Activated naive CD8-positive, alpha-beta T cell (primary cell): Measurements from ENCODE around the gene MCUB.
A peak's percentile ranks its signal among the peaks of the same experiment; 100 is the strongest.
"Not testable (repeated sequence)": the region's sequence is repeated elsewhere in the genome, so short reads cannot be mapped to it uniquely, and the experiment has no call there.

ENCODE experiments used
- H3K27ac Mint-ChIP-seq: one replicate; pipeline ENCODE4 v1.8.0; 2021; ENCODE audit warnings: mixed read lengths
- H3K27me3 Mint-ChIP-seq: one replicate; pipeline ENCODE4 v1.8.0; 2021; ENCODE audit warnings: mixed read lengths
- H3K36me3 Mint-ChIP-seq: one replicate; pipeline ENCODE4 v1.8.0; 2021; ENCODE audit warnings: mixed read lengths
- H3K4me1 Mint-ChIP-seq: one replicate; pipeline ENCODE4 v1.8.0; 2021; ENCODE audit warnings: low read depth, mixed read lengths
- H3K4me3 Mint-ChIP-seq: one replicate; pipeline ENCODE4 v1.8.0; 2021; ENCODE audit warnings: mild to moderate bottlenecking, mixed read lengths
- H3K9me3 Mint-ChIP-seq: one replicate; pipeline ENCODE4 v1.8.0; 2021; ENCODE audit warnings: low read depth, mixed read lengths

Gene MCUB, protein sequence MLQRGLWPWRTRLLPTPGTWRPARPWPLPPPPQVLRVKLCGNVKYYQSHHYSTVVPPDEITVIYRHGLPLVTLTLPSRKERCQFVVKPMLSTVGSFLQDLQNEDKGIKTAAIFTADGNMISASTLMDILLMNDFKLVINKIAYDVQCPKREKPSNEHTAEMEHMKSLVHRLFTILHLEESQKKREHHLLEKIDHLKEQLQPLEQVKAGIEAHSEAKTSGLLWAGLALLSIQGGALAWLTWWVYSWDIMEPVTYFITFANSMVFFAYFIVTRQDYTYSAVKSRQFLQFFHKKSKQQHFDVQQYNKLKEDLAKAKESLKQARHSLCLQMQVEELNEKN

DNA sequence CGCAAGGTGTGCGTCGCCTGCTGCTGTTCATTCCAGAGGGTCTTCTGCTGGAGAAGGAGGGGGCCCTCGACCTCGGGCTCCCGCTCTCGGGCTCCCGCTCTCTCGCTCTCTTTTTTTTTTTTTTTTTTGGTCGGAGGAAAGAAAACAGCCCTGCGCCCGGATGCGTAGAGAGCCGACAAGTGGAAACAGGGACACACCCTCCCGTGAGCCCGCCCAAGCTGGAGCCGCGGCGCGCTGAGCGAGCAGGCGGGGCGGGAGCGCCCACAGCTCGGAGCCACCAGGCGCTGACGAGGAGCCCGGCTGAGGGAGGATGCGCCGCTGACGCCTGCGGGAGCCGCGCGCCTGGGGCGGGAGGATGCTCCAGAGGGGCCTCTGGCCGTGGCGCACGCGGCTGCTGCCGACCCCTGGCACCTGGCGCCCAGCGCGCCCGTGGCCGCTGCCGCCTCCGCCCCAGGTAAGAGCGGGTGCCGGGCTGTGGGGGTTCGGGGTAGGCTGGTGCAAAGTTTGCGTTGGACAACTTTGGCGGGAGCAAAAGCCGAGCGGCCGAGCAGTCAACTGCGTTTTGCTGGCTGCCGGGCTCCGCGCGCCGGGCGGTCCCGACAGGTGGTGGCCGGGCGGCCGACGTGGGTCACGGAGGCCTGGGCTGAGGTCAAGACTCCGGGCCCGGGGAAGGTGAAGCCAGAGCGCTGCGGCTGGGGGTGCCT, at the start of gene MCUB:
Gene MCUB (plus strand): TSS at position 264 of the 704 bp plus-strand sequence. CDS start 92 bp downstream, at position 356.
- H3K9me3 Mint-ChIP-seq: no peaks in the 10 kb centered on the region
- peak within 1 kb of the TSS; percentile 93 for H3K4me3 Mint-ChIP-seq
- peaks cover 58% of the 10 kb centered on the region for H3K4me1 Mint-ChIP-seq
- H3K36me3 Mint-ChIP-seq: peaks cover 13% of the 10 kb centered on the region
- peak within 1 kb of the TSS; percentile 95 for H3K27ac Mint-ChIP-seq
- no peaks in the 10 kb centered on the region for H3K27me3 Mint-ChIP-seq

DNA sequence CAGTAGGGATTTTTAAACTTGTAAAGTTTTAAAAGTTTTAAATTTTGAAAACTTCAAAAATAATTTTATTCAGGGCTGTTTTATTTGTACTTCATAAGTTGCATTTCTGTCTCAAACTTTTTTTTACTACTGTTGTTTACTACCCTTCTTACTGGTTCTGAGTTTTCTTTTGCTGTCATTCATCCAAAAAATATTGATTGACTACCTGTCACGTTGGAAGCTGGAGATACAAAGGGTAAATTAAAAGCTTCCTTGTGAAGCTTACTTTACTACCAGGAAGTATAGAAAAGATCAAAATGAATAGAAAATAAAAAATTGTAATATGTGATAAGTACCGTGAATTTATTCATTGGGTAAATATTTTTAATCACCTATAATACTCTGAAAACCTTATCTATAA, 49.4 kb upstream of the MCUB start:
- H3K27me3 Mint-ChIP-seq: no peaks in the 10 kb centered on the region
- peaks cover 9% of the 10 kb centered on the region for H3K36me3 Mint-ChIP-seq
- H3K9me3 Mint-ChIP-seq: no peaks in the 10 kb centered on the region
- no peak overlapping the region for H3K27ac Mint-ChIP-seq
- no peaks in the 10 kb centered on the region for H3K4me1 Mint-ChIP-seq
- no peak overlapping the region for H3K4me3 Mint-ChIP-seq

DNA sequence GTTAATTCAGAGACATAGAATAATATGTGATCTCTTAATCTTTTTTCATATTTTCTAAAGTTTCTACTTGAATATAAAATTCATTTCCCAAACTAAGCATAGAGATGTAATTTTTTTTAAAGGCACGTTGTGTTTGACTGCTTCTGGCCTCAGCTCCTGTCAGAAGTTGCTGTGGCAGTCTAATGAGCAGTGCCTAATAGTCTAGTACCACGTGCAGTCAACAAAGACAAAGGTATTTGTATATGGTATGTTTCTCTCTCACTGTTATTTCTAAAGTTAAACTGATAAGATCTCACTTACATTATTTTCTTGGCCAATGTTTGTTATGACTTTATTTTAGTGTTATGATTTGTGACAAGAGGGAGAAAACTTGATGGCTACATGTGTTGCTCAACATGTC, 48.6 kb upstream of the MCUB start:
- Mint-ChIP-seq H3K4me3 (no peak overlapping the region), H3K36me3 (peaks cover 9% of the 10 kb centered on the region), H3K27me3 (no peaks in the 10 kb centered on the region), H3K4me1 (no peaks in the 10 kb centered on the region), H3K9me3 (no peaks in the 10 kb centered on the region), H3K27ac (no peak overlapping the region)

DNA sequence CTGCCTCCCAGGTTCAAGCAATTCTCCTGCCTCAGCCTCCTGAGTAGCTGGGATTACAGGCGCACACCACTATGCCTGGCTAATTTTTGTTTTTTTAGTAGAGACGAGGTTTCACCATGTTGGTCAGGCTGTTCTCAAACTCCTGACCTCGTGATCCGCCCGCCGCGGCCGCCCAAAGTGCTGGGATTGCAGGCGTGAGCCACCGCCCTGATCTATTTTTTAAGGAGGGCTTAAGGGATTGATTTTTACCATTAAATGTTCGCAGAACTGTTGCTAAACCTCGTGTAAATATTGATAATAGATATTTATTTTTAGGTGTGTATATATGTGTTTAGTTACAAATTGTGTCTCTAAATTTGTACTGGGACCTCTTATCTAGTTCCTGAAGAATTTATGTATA, 46.7 kb upstream of the MCUB start:
- not testable (repeated sequence) for H3K27ac Mint-ChIP-seq, H3K27me3 Mint-ChIP-seq, H3K9me3 Mint-ChIP-seq, H3K36me3 Mint-ChIP-seq, H3K4me3 Mint-ChIP-seq, H3K4me1 Mint-ChIP-seq

DNA sequence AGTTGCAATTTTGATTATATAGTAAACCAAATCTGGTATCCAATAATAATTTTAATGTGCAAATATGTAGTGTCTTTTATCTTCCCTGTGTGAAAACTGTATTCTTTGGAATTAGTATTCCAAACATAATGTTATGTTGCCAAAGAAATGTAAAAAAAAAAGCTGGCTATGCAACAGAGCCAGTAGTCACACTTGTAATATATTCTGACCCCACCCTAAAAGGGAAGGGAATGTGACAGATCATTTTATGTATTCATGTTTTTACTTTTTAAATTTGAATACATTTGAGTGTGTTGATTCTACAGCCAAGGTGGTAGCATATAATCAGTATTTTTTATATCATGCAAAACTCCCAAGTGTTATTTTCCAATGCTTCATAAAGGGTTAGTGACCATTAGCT, 27.9 kb upstream of the MCUB start:
- Mint-ChIP-seq H3K36me3 (peaks cover 13% of the 10 kb centered on the region), H3K9me3 (no peaks in the 10 kb centered on the region), H3K27me3 (no peaks in the 10 kb centered on the region), H3K4me3 (no peak overlapping the region), H3K4me1 (no peaks in the 10 kb centered on the region), H3K27ac (no peak overlapping the region)

DNA sequence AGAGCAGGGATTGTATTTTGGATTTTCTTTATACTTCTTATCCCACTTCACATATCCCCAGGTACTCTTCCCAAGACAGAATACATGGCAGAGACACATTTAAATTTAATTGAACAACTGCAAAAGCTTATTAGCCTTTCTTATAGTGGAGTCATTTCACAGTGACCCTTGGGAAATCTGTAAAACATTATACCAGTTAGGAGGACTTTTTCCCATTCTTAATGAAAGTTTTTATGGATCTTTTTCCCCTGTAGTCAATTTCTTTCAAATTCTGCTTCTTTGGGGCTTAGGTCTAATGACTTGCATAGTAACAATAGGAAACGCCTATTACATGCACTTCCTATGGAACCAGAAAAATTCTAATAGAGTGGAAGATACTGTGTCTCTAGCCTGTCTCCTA, 14.6 kb upstream of the MCUB start:
- Mint-ChIP-seq H3K4me3 (no peak overlapping the region), H3K36me3 (peaks cover 5% of the 10 kb centered on the region), H3K27ac (no peak overlapping the region), H3K9me3 (no peaks in the 10 kb centered on the region), H3K27me3 (no peaks in the 10 kb centered on the region), H3K4me1 (peaks cover 35% of the 10 kb centered on the region)

DNA sequence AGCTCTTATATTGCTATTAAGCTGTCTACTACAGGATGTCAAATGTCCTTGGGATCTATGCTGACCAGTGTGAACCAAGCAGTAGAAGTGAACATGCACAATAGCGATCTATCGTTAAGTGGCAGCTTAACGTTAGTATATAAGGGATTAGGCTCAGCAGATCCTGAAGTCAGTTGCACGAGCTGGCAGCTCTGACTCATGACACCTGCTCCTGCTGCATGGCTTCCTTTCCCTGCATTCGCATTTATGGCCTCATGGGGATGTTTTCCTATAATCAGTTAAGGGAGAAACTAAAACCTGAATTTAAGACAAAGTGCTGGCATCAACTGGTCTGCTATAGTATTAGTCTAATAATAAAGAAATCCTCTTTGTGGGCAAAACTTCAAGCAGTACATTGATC, 12.7 kb upstream of the MCUB start:
- no peaks in the 10 kb centered on the region for H3K9me3 Mint-ChIP-seq
- no peak overlapping the region for H3K4me3 Mint-ChIP-seq
- H3K27ac Mint-ChIP-seq: no peak overlapping the region
- H3K36me3 Mint-ChIP-seq: peaks cover 5% of the 10 kb centered on the region
- peaks cover 35% of the 10 kb centered on the region for H3K4me1 Mint-ChIP-seq
- H3K27me3 Mint-ChIP-seq: no peaks in the 10 kb centered on the region

DNA sequence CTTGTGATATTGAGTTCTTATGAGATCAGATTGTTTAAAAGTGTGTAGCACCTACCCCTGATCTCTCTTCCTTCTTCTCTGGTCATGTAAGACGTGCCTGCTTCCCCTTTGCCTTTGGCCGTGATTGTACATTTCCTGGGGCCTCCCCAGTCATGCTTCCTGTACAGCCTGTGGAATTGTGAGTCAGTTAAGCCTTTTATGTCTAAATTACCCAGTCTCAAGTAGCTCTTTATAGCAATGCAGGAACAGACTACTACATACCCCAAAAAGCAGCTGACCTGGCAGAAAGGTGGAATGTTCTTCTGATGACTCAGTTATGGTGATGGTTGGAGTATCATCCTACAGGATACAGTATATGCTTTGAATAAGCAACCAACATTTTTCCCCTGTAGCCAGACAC, 11.4 kb upstream of the MCUB start:
- H3K36me3 Mint-ChIP-seq: peaks cover 5% of the 10 kb centered on the region
- no peaks in the 10 kb centered on the region for H3K9me3 Mint-ChIP-seq
- H3K4me3 Mint-ChIP-seq: no peak overlapping the region
- H3K4me1 Mint-ChIP-seq: peaks cover 38% of the 10 kb centered on the region
- no peaks in the 10 kb centered on the region for H3K27me3 Mint-ChIP-seq
- peak overlapping the region; percentile 64 for H3K27ac Mint-ChIP-seq

DNA sequence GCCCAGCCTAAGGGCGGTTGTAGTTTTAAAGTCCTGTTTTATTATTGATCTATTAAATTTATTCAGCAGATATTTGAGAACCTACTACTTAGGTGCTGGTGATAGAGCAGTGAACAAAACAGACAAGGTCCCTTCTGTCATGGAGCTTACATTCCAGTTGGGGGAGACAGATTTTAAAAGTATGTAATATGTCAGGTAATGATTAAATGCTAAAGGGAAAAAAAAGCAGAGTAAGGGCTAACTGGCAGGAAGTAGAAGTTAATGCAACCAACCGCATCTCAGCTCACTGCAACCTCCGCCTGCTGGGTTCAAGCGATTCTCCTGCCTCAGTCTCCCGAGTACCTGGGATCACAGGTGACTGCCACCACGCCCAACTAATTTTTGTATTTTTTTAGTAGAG, 7.8 kb upstream of the MCUB start:
- Mint-ChIP-seq H3K27ac (no peak overlapping the region), H3K27me3 (no peaks in the 10 kb centered on the region), H3K36me3 (peaks cover 11% of the 10 kb centered on the region), H3K4me3 (no peak overlapping the region), H3K4me1 (peaks cover 38% of the 10 kb centered on the region), H3K9me3 (no peaks in the 10 kb centered on the region)

DNA sequence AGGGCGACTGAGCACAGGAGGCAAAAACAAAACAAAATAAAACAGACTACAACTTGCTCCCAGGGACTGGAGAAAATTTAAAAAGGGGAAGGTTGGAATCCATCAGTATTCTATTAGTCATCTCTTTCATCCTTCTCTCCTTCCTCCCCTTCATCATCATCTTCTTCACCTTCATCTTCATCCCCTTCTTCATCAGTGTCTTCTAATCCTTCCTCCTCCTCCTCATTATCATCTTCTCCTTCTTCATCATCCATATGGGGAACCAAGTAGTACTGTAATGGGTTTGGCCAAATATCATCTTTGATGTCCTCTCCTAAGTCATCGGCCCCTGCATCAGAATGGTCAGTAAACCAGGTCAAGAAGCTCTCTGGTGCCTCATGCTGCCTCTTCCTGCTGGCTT, 6.9 kb upstream of the MCUB start:
- peak overlapping the region; percentile 29 for H3K27ac Mint-ChIP-seq
- H3K4me3 Mint-ChIP-seq: no peak overlapping the region
- H3K36me3 Mint-ChIP-seq: peaks cover 9% of the 10 kb centered on the region
- H3K9me3 Mint-ChIP-seq: no peaks in the 10 kb centered on the region
- H3K4me1 Mint-ChIP-seq: peaks cover 33% of the 10 kb centered on the region
- no peaks in the 10 kb centered on the region for H3K27me3 Mint-ChIP-seq

DNA sequence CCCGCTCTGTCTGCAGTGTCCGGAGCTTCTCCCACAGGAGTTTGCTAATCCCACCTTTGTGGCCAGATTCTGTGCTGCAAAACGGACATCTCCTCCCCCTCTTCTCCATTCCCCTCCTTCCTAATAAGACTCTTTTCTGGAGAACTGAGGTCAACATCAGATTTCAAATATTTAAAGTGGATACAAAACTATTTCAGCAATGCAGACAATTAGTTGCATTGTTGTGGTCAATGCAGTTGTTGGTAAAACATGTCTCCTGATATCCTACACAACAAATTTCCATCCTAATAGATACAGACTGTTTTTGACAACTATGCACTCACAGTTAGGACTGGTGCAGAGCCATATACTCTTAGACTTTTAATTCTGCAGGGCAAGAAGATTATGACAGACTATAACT, 5.1 kb upstream of the MCUB start:
- Mint-ChIP-seq H3K36me3 (peaks cover 9% of the 10 kb centered on the region), H3K27me3 (no peaks in the 10 kb centered on the region), H3K4me3 (no peak overlapping the region), H3K27ac (no peak overlapping the region), H3K9me3 (no peaks in the 10 kb centered on the region), H3K4me1 (peaks cover 25% of the 10 kb centered on the region)

DNA sequence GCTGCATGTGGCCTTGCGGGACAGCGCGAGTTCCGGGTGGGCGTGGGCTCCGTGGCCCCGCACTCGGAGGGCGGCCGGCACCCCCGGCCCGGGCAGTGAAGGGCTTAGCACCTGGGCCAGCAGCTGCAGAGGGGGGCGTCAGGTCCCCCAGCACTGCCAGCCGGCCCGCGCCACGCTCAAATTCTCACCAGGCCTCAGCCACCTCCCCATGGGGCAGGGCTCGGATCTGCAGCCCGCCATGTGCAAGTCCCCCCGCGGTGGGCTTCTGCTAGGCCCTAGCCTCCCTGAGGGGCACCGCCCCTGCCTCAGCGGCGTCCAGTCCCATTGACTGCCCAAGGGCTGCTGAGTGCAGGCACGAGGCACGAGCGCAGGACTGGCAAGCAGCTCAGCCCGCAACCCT, 2.6 kb upstream of the MCUB start:
- Mint-ChIP-seq H3K27me3 (no peaks in the 10 kb centered on the region), H3K4me1 (peaks cover 37% of the 10 kb centered on the region), H3K27ac (no peak overlapping the region), H3K9me3 (no peaks in the 10 kb centered on the region), H3K36me3 (peaks cover 9% of the 10 kb centered on the region), H3K4me3 (no peak overlapping the region)

DNA sequence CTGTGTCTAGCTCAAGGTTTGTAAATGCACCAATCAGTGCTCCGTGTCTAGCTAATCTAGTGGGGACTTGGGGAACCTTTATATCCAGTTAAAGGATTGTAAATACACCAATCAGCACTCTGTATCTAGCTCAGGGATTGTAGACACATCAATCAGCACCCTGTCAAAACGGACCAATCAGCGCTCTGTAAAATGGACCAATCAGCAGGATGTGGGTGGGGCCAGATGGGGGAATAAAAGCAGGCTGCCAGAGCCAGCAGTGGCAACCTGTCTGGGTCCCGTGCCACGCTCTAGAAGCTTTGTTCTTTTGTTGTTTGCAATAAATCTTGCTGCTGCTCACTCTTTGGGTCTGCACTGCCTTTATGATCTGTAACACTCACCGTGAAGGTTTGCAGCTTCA, 2.0 kb upstream of the MCUB start:
- Mint-ChIP-seq H3K4me3 (peak overlapping the region; percentile 58), H3K4me1 (peaks cover 41% of the 10 kb centered on the region), H3K27ac (peak overlapping the region; percentile 0), H3K36me3 (peaks cover 12% of the 10 kb centered on the region)
- H3K9me3 Mint-ChIP-seq, H3K27me3 Mint-ChIP-seq: not testable (repeated sequence)

DNA sequence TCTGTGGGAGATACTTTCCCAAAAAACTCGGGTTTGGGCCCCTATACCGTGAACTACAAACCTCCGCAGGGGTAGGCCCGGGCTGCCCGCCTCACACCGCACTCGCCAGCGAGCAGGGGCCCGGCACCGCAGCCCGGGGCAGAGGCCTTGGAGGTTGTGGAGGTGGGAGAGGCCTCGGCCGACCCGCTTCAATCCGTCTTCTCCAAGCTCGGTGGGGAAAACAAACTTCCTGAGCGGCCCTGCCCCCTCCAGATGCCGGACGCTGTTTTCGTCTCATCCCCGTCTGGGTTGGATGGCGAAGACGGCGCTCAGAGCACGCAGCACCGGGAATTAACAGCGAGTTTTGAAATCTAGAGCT, 442 bp upstream of the MCUB start:
- no peaks in the 10 kb centered on the region for H3K9me3 Mint-ChIP-seq
- peaks cover 16% of the 10 kb centered on the region for H3K36me3 Mint-ChIP-seq
- peaks cover 55% of the 10 kb centered on the region for H3K4me1 Mint-ChIP-seq
- H3K4me3 Mint-ChIP-seq: peak overlapping the region; percentile 85
- peak overlapping the region; percentile 93 for H3K27ac Mint-ChIP-seq
- H3K27me3 Mint-ChIP-seq: no peaks in the 10 kb centered on the region

DNA sequence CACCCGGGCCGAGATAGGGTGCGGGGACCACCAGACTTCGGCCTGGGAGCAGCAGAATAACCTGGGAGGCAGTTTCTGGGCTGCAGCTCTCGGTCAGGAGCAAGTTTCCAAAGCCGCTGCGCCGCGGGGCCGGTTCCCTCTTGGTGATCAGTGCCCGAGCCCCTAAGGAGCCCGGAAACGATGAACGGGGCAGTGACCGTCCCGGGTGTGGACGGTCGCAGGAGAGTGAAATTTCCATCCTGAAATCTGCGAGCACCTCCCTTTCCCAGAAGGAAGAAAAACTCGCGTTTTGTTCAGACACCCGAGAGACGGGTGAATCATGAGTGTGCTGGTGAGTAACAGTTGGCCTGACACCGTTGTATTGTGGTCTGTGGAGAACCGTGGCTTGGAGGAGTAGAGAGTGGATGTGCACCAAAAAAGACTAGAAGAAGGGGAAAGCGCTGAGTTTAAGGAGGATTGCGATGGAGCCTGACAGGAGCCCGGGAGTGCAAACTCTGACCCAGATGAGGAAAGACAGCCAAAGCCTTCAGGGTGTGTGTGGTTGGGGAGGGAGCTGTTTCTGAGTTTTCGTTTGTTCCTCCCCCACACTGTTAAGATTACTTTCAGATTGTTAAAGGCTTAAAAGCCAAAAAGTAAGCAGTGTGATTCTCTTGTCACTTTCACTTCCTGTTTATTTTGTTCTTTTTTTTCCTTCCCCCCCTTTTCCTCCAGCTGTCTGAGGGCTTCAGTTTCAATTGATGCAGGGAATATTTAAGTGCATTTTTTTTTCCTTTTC, 828 bp downstream of the MCUB start:
- Mint-ChIP-seq H3K9me3 (no peaks in the 10 kb centered on the region), H3K36me3 (peaks cover 13% of the 10 kb centered on the region), H3K4me3 (peak overlapping the region; percentile 93), H3K4me1 (peaks cover 60% of the 10 kb centered on the region), H3K27me3 (no peaks in the 10 kb centered on the region), H3K27ac (peak overlapping the region; percentile 95)
